Stimulated activated CD4-positive, alpha-beta T cell treated with anti-CD3 and anti-CD28 coated beads, Interleukin-12 subunit alpha, Interleukin-12 subunit beta, amount 100 ng/mL, for 48 hours (primary cell): Measurements from ENCODE around the gene MACROD2.

Experiments used
- DNase-seq, 3 donors: peaks; one replicate each; pipeline ENCODE4 v3.0.0-alpha.2; 2020; ENCODE audit warnings: low read depth in 2 of 3, low spot score in 1 of 3

Gene MACROD2

GRCh38 chr20:15675061-15675514, 1679.8 kb downstream of the MACROD2 start:
- no peak for DNase-seq

- DNase-seq: no peak
Measured at GRCh38 chr20:15675813-15676484, 1680.6 kb downstream of the MACROD2 start.

- no peak for DNase-seq
Measured at GRCh38 chr20:15676815-15677214, 1681.5 kb downstream of the MACROD2 start.

GRCh38 chr20:15682690-15683089, 1687.4 kb downstream of the MACROD2 start:
- DNase-seq: no peak

GRCh38 chr20:15692570-15692969, 1697.3 kb downstream of the MACROD2 start:
- DNase-seq: no peak

GRCh38 chr20:15699431-15700146, 1704.3 kb downstream of the MACROD2 start:
- no peak for DNase-seq

GRCh38 chr20:15700147-15700765, 1704.9 kb downstream of the MACROD2 start:
- DNase-seq: no peak

GRCh38 chr20:15702161-15702560, 1706.8 kb downstream of the MACROD2 start:
- DNase-seq: no peak

GRCh38 chr20:15703171-15703911, 1708.0 kb downstream of the MACROD2 start:
- DNase-seq: no peak

- DNase-seq: no peak
Measured at GRCh38 chr20:15705975-15706374, 1710.7 kb downstream of the MACROD2 start.

- no peak for DNase-seq
Measured at GRCh38 chr20:15706719-15707118, 1711.4 kb downstream of the MACROD2 start.

GRCh38 chr20:15708984-15709598, 1713.8 kb downstream of the MACROD2 start:
- DNase-seq: peak; percentile 7 to 37 (median 33)

- no peak for DNase-seq
Measured at GRCh38 chr20:15710636-15711035, 1715.3 kb downstream of the MACROD2 start.

- no peak for DNase-seq
Measured at GRCh38 chr20:15711177-15711576, 1715.9 kb downstream of the MACROD2 start.

GRCh38 chr20:15716256-15716655, 1720.9 kb downstream of the MACROD2 start:
- DNase-seq: no peak

GRCh38 chr20:15726416-15726815, 1731.1 kb downstream of the MACROD2 start:
- no peak for DNase-seq

- DNase-seq: no peak
Measured at GRCh38 chr20:15734052-15734451, 1738.7 kb downstream of the MACROD2 start.

- no peak for DNase-seq
Measured at GRCh38 chr20:15739035-15739434, 1743.7 kb downstream of the MACROD2 start.

- no peak for DNase-seq
Measured at GRCh38 chr20:15740046-15740775, 1744.9 kb downstream of the MACROD2 start.

- no peak for DNase-seq
Measured at GRCh38 chr20:15742087-15742486, 1746.8 kb downstream of the MACROD2 start.
